Activated CD8-positive, alpha-beta T cell treated with anti-CD3 and anti-CD28 coated beads, Interleukin-2, amount 10 ng/mL, durations not matched to agents 7 days and 5 days (primary cell): ENCODE data around the gene DLX6. TPM values are rescaled to one million over a fixed set of nuclear protein-coding genes. Genes with fewer than 3 reads are reported as not detected.

Source experiments
- ATAC-seq: fragments of 150-1000 bp; cut with Tn5 transposase; one replicate; pipeline ENCODE4 v1.10.0; 2021; ENCODE audit warnings: moderate library complexity
- CTCF ChIA-PET: fragments of 350-600 bp; sonication (Branson Sonifier 250); formaldehyde crosslinking; loops from one replicate; lab custom pipeline; 2021; ENCODE audit warnings: antibody characterized with exemption; lab: Charles Lee
- POLR2A ChIA-PET: fragments of 350-600 bp; sonication (Branson Sonifier 250); formaldehyde crosslinking; loops from one replicate; lab custom pipeline; 2021; ENCODE audit warnings: antibody characterized with exemption; lab: Charles Lee
- DNase-seq: peaks from one replicate; pipeline ENCODE4 v3.0.0-alpha.2; 2020
- H3K27ac Mint-ChIP-seq: one replicate; pipeline ENCODE4 v1.8.0; 2021; ENCODE audit warnings: mild to moderate bottlenecking, mixed read lengths
- H3K27me3 Mint-ChIP-seq: one replicate; pipeline ENCODE4 v1.8.0; 2021; ENCODE audit warnings: low read depth, mixed read lengths
- H3K36me3 Mint-ChIP-seq: one replicate; pipeline ENCODE4 v1.8.0; 2021; ENCODE audit warnings: low read depth, mixed read lengths
- H3K4me1 Mint-ChIP-seq: one replicate; pipeline ENCODE4 v1.8.0; 2021; ENCODE audit warnings: low read depth, mixed read lengths
- H3K4me3 Mint-ChIP-seq: one replicate; pipeline ENCODE4 v1.8.0; 2021; ENCODE audit warnings: mild to moderate bottlenecking, mixed read lengths
- H3K9me3 Mint-ChIP-seq: one replicate; pipeline ENCODE4 v1.8.0; 2022; ENCODE audit warnings: mixed read lengths; ENCODE audit not compliant: insufficient read depth
- total RNA-seq, 2 experiments: library from RNA; stranded (reverse); gene quantifications; one replicate each; pipeline ENCODE4 v1.2.3, GENCODE V29; 2021

DLX6 gene
- total RNA-seq, 2 experiments from 2014 or later, result not detected

- Mint-ChIP-seq H3K27me3 (peaks cover 60% of the 10 kb centered on the region), H3K4me3 (no peak overlapping the region), H3K27ac (no peak overlapping the region), H3K36me3 (peaks cover under 1% of the 10 kb centered on the region), H3K4me1 (no peaks in the 10 kb centered on the region), H3K9me3 (no peaks in the 10 kb centered on the region)
- DNase-seq (no peak), ATAC-seq (no peak)
- ChIA-PET POLR2A (no interaction called here), CTCF (interaction anchor here (1.2 to 2.5 kb wide), 2 partner anchors 12 to 41 kb away, joined by 3 to 10 read pairs; no protein-coding TSS in a partner anchor)
Observed at GRCh38 chr7:96986901-96987300, 18.5 kb upstream of the DLX6 start.

DNA sequence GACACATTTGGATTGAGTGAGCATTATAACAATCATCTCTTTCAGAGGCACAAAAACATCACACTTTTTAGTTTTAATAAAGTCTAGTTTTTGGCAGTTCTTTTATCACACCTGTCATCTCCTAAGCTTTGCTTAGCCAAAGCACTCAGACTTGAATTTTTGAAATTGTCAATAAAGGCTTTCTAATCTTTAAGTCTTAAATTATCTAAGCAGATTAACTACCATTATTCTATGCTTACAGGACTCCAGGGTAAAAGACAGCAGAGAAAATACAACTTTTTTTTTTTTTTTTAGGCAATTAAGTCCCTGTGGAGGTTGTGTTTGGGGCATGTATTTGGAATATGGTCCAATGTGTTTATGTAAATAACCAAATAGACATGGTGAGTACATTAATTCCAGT lies 17.6 kb upstream of the DLX6 start:
- Mint-ChIP-seq H3K36me3 (peaks cover 2% of the 10 kb centered on the region), H3K27ac (no peak overlapping the region), H3K4me3 (no peak overlapping the region), H3K27me3 (peaks cover 64% of the 10 kb centered on the region), H3K9me3 (peaks cover 2% of the 10 kb centered on the region), H3K4me1 (no peaks in the 10 kb centered on the region)
- DNase-seq, result no peak
- POLR2A ChIA-PET, result no interaction called here
- no peak for ATAC-seq
- CTCF ChIA-PET, result interaction anchor here (1.1 to 2.5 kb wide), 2 partner anchors 40 to 42 kb away, joined by 3 to 10 read pairs; no protein-coding TSS in a partner anchor

DNA sequence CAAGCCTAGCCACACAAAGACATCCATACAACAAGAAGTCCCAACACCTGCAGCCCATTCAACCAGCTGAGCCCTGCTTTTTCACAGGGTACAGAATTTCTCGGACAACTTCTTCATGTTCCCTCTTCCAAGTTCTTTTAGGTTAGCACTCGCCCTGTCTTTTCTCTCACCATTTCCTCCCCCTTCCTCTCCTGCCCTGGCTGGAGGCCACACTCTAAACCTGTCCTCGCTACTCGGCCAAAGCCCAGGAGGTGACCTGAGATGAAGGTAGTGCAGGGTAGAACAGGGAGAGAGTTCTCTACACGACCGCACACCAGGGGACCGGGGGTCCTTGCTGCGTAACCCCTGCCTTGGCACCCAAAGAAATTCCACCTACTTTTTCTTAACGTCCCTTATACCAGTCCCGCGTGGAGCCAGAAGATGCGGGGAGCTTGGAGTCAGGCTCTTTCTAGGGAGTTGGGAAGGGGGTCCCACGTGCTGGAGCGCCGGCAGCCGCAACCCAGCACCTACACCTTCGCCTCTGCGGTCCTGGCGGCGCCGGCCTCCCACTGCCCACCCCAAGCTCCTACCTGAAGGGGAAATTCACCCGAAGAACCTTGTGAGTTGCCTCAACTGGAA lies 16.0 kb upstream of the DLX6 start:
- POLR2A ChIA-PET, result no interaction called here
- Mint-ChIP-seq H3K27me3 (peaks cover 77% of the 10 kb centered on the region), H3K9me3 (peaks cover 8% of the 10 kb centered on the region), H3K4me3 (no peak overlapping the region), H3K36me3 (peaks cover 4% of the 10 kb centered on the region), H3K27ac (no peak overlapping the region), H3K4me1 (no peaks in the 10 kb centered on the region)
- CTCF ChIA-PET, result interaction anchor here (1.0 to 2.5 kb wide), 1 partner anchor 38 kb away, joined by 4 to 10 read pairs; no protein-coding TSS in a partner anchor
- ATAC-seq, result no peak
- DNase-seq, result no peak

- Mint-ChIP-seq H3K27ac (no peak overlapping the region), H3K9me3 (peaks cover 8% of the 10 kb centered on the region), H3K36me3 (peaks cover 4% of the 10 kb centered on the region), H3K4me3 (no peak overlapping the region), H3K27me3 (peaks cover 77% of the 10 kb centered on the region), H3K4me1 (no peaks in the 10 kb centered on the region)
- DNase-seq (no peak), ATAC-seq (no peak)
- CTCF ChIA-PET, result interaction anchor here (1.0 kb wide), 1 partner anchor 38 kb away, joined by 4 read pairs; no protein-coding TSS in a partner anchor
- POLR2A ChIA-PET, result no interaction called here
Observed at GRCh38 chr7:96989859-96990317, 15.5 kb upstream of the DLX6 start.

DNA sequence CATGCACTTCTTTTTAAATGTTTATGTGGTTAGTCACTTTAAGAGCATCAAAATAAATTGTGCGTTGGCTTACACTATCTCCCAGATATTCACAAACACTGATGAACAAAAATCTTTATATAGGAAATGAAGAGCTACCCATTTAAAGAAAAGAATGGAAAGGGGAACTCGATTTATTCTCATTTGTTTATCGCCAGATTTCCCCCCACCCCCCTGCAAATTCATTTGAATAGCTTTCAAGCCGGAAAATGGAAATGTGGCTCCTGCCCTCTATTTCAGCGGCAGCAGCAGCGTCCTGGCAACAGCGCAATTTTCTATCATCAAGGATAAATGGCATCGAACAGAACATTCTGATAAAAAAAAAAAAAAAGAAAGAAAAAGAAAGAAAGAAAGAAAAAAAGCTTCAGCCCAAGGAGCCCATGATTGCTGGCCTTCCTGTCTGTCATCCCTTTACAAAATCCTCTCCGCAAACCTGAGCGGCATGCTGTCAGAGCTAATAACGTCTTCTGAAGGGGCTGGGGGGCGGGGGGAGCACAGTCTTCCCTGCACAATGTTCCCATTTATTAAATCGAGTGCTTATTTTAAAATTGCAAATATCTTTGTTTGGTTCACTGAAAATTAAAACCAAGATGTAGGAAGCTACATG lies 13.7 kb upstream of the DLX6 start:
- Mint-ChIP-seq H3K27me3 (peaks cover 82% of the 10 kb centered on the region), H3K27ac (no peak overlapping the region), H3K4me1 (no peaks in the 10 kb centered on the region), H3K9me3 (peaks cover 8% of the 10 kb centered on the region), H3K36me3 (peaks cover 4% of the 10 kb centered on the region), H3K4me3 (no peak overlapping the region)
- POLR2A ChIA-PET, result no interaction called here
- CTCF ChIA-PET, result no interaction called here
- ATAC-seq (no peak), DNase-seq (no peak)

DNA sequence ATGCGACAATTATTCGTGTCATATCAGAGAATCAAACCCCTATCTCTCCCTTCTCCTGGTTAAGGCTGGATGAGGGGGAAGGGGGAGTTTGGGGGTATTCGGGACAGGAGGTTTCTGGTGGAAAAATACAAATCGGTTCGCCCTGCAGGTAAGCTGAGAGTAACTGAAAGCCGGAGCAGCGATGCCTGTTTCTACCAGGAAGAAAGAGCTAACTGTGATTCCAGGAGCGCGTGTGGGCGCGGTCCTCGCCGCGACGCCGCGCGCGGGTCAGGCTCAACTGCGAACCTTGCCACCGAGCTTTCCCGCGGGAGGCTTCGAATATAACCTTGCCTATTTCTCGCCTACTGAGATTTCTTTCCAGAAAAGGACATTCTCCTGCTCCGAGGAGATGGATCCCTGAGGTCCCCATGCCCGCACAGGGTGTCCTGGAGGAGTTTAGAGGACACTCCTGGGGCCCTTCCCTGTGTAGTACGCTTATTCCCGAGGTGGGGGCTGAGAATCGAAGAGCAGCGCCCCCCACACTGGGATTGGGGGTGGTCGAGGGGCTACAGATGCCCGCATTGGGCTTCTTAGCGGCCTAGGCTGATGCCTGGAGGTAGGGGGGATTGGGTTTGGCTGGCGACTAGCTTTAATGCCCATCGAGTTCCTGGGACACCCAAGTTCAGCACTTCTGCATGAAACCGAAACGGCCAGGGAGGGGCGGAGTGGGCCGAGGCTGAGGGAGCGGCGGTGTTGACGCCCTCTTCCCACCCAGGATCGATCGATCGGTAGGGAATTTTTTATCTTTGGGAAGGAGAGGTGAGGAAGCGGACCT lies 13.0 kb upstream of the DLX6 start:
- ATAC-seq, result no peak

GRCh38 chr7:96993094-96993865 lies 12.1 kb upstream of the DLX6 start:
- H3K36me3 Mint-ChIP-seq, result peaks cover 8% of the 10 kb centered on the region
- H3K4me1 Mint-ChIP-seq, result no peaks in the 10 kb centered on the region
- DNase-seq (no peak), ATAC-seq (no peak)
- H3K4me3 Mint-ChIP-seq, result no peak overlapping the region
- peaks cover 90% of the 10 kb centered on the region for H3K27me3 Mint-ChIP-seq
- ChIA-PET CTCF (no interaction called here), POLR2A (no interaction called here)
- H3K9me3 Mint-ChIP-seq, result peaks cover 8% of the 10 kb centered on the region
- no peak overlapping the region for H3K27ac Mint-ChIP-seq

More for the DNA sequence above, 13.0 kb upstream of the DLX6 start:
- Mint-ChIP-seq H3K27ac (no peak overlapping the region), H3K36me3 (peaks cover 6% of the 10 kb centered on the region), H3K27me3 (peaks cover 83% of the 10 kb centered on the region), H3K4me1 (no peaks in the 10 kb centered on the region), H3K4me3 (no peak overlapping the region), H3K9me3 (peaks cover 8% of the 10 kb centered on the region)
- ChIA-PET CTCF (no interaction called here), POLR2A (no interaction called here)
- DNase-seq, result no peak

- ChIA-PET POLR2A (no interaction called here), CTCF (no interaction called here)
- H3K27me3 Mint-ChIP-seq, result peaks cover 89% of the 10 kb centered on the region
- DNase-seq (no peak), ATAC-seq (no peak)
- H3K4me1 Mint-ChIP-seq, result no peaks in the 10 kb centered on the region
- peaks cover 8% of the 10 kb centered on the region for H3K9me3 Mint-ChIP-seq
- peaks cover 8% of the 10 kb centered on the region for H3K36me3 Mint-ChIP-seq
- H3K27ac Mint-ChIP-seq, result no peak overlapping the region
- H3K4me3 Mint-ChIP-seq, result no peak overlapping the region
Observed at GRCh38 chr7:96993980-96994379, 11.4 kb upstream of the DLX6 start.

DNA sequence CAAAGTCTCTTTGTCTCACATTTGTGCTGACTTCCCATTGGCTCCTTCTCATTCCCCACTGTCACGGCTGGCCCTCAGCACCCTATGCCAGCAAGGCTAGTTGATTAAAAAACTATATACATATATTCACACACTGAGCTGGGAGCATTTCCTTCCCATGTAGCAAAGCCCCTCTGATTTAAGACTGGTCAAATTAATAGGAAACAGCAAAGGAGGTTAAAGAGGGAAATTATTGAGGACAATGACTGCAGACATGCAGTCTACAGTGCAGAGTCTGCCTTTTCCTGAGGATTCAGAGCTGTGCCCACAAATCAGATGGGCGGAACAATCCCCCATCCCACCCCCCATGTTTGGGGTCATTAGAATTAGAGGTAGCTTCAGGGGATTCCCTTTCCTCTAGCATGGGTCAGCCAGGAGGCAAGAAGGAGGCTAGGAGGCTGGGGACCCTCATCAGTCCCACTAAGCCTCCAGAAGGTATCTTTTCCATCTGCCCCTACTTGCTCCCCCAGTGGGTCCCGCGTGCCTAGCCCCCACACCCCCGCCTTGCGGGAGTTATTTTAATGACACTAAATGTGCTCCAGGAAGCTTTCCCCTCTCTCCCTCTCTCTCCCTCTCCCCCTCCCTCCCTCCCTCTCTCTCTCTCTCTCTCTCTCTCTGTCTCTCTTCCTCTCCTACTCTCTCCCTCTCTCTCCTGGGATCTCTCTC lies 9.8 kb upstream of the DLX6 start:
- Mint-ChIP-seq H3K36me3 (peaks cover 8% of the 10 kb centered on the region), H3K27me3 (peaks cover 90% of the 10 kb centered on the region), H3K27ac (no peak overlapping the region), H3K4me3 (no peak overlapping the region), H3K4me1 (no peaks in the 10 kb centered on the region), H3K9me3 (peaks cover 8% of the 10 kb centered on the region)
- ChIA-PET CTCF (no interaction called here), POLR2A (no interaction called here)
- ATAC-seq (no peak), DNase-seq (no peak)

DNA sequence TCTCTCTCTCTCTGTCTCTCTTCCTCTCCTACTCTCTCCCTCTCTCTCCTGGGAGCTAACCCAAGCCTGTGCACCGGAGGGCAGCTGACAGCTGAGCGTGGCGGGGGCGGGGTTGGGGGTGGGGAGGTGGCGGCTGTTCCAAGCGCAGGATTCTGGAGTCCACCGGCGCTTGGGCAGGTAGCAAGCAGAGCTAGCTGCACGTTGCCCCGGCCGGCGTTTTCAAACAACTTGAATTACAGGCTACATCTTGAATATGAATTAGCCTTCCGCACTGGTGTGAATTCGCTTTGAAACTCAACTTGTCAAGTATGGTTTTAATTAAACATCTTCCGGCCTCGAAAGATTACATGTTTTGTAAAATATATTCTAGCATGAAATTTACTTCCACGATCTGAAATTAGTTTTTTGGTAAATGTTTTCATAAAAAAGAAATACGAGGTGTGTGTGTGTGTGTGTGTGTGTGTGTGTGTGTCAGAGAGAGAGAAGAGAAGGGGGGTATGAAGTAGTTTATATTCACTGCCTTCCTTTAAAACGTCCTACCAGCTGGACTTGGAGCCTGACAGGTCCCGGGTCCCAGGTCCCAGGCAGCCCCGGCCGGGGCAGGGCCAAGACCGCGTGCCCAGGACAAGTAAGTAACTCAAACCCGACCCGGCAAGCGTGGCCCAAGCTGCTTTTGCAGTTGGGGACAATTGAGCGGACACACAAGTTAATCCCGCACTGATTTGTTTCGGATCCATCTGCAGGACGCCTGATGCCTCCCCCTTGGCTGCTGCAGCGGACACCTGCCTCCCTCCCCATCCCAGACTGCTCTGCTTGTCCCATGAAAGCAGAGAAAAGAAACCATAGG lies 9.0 kb upstream of the DLX6 start:
- Mint-ChIP-seq H3K27me3 (peaks cover 94% of the 10 kb centered on the region), H3K27ac (no peak overlapping the region), H3K4me1 (no peaks in the 10 kb centered on the region), H3K4me3 (no peak overlapping the region), H3K9me3 (peaks cover 8% of the 10 kb centered on the region), H3K36me3 (peaks cover 8% of the 10 kb centered on the region)
- ATAC-seq (no peak), DNase-seq (no peak)
- ChIA-PET POLR2A (no interaction called here), CTCF (no interaction called here)
